GM23338 (cell line): ENCODE measurements around the gene CDH18. TPM values are rescaled to one million over a fixed set of nuclear protein-coding genes. Genes with fewer than 3 reads are reported as not detected.

Source experiments
- ATAC-seq: fragments of 200-7000 bp; cut with Tn5 transposase; 3 replicates; pipeline ENCODE4 v1.9.1; 2020
- DNase-seq: peaks from one replicate; pipeline ENCODE4 v3.0.0-alpha.2; 2015; ENCODE audit warnings: low spot score
- H2AFZ ChIP-seq: fragments of 200-600 bp; sonication (generic); 2 replicates; pipeline ENCODE4 v1.8.0; 2016; ENCODE audit warnings: antibody characterized with exemption, mild to moderate bottlenecking, moderate library complexity
- H3F3A ChIP-seq: fragments of 200-600 bp; sonication (generic); replicated peaks from 2 replicates; pipeline ENCODE4 v1.8.0; 2017; ENCODE audit warnings: antibody characterized with exemption, mixed run types, low read depth
- H3K27ac ChIP-seq: fragments of 200-600 bp; sonication (generic); 2 replicates; pipeline ENCODE4 v1.6.1; 2016; ENCODE audit warnings: low read depth
- H3K27me3 ChIP-seq: fragments of 200-600 bp; sonication (generic); 2 replicates; pipeline ENCODE4 v1.8.0; 2016; ENCODE audit warnings: mild to moderate bottlenecking, mixed run types, moderate library complexity; ENCODE audit not compliant: insufficient read depth
- H3K36me3 ChIP-seq: fragments of 200-600 bp; sonication (generic); 2 replicates; pipeline ENCODE4 v1.8.0; 2016; ENCODE audit warnings: mild to moderate bottlenecking; ENCODE audit not compliant: insufficient read depth
- H3K4me1 ChIP-seq: fragments of 200-600 bp; sonication (generic); 2 replicates; pipeline ENCODE4 v1.8.0; 2016; ENCODE audit warnings: mild to moderate bottlenecking, moderate library complexity; ENCODE audit not compliant: insufficient read depth
- H3K4me2 ChIP-seq: fragments of 200-600 bp; sonication (generic); 2 replicates; pipeline ENCODE4 v1.7.1; 2017; ENCODE audit warnings: mixed run types
- H3K4me3 ChIP-seq: fragments of 200-600 bp; sonication (generic); 2 replicates; pipeline ENCODE4 v1.6.1; 2016; ENCODE audit warnings: mixed run types
- H3K79me2 ChIP-seq: fragments of 200-600 bp; sonication (generic); replicated peaks from 2 replicates; pipeline ENCODE4 v1.8.0; 2017; ENCODE audit warnings: mild to moderate bottlenecking; ENCODE audit not compliant: insufficient read depth
- H3K9me2 ChIP-seq: fragments of 200-600 bp; sonication (generic); 2 replicates; pipeline ENCODE4 v1.8.0; 2017; ENCODE audit not compliant: insufficient read depth
- H4K20me1 ChIP-seq: fragments of 200-600 bp; sonication (generic); replicated peaks from 2 replicates; pipeline ENCODE4 v1.8.0; 2017; ENCODE audit warnings: mild to moderate bottlenecking; ENCODE audit not compliant: insufficient read depth
- H3K27ac Mint-ChIP-seq: 2 replicates; pipeline ENCODE4 v1.8.0; 2020; ENCODE audit warnings: inconsistent platforms, mild to moderate bottlenecking, moderate library complexity, mixed read lengths
- H3K27me3 Mint-ChIP-seq: 3 replicates; pipeline ENCODE4 v1.8.0; 2022; ENCODE audit warnings: low read depth, mild to moderate bottlenecking, moderate library complexity, mixed read lengths, inconsistent platforms; ENCODE audit not compliant: insufficient read depth, poor library complexity
- H3K36me3 Mint-ChIP-seq: 3 replicates; pipeline ENCODE4 v1.8.0; 2021; ENCODE audit warnings: low read depth, mild to moderate bottlenecking, inconsistent platforms, moderate library complexity, mixed read lengths
- H3K4me1 Mint-ChIP-seq: 3 replicates; pipeline ENCODE4 v1.8.0; 2020; ENCODE audit warnings: mild to moderate bottlenecking, inconsistent platforms, mixed read lengths
- H3K4me3 Mint-ChIP-seq: 3 replicates; pipeline ENCODE4 v1.8.0; 2021; ENCODE audit warnings: moderate library complexity, mild to moderate bottlenecking, inconsistent platforms, mixed read lengths
- H3K9me3 Mint-ChIP-seq: 3 replicates; pipeline ENCODE4 v1.8.0; 2020; ENCODE audit warnings: moderate library complexity, mild to moderate bottlenecking, inconsistent platforms, mixed read lengths
- CREB1 ChIP-seq: fragments of 250-450 bp; sonication (Bioruptor Pico); IDR thresholded peaks from 2 replicates; pipeline ENCODE4 v1.5.0; 2020; ENCODE audit warnings: low read depth, mild to moderate bottlenecking, moderate library complexity
- EZH2 ChIP-seq: fragments of 200-600 bp; sonication (generic); IDR thresholded peaks from one replicate; pipeline ENCODE4 v1.8.0; 2017; ENCODE audit warnings: antibody characterized with exemption, mild to moderate bottlenecking, low read depth; ENCODE audit not compliant: unreplicated experiment
- EZH2phosphoT487 ChIP-seq: fragments of 200-600 bp; sonication (generic); IDR thresholded peaks from one replicate; pipeline ENCODE4 v1.8.1; 2018; ENCODE audit warnings: antibody characterized with exemption; ENCODE audit not compliant: unreplicated experiment
- JUNB ChIP-seq: IDR thresholded peaks from one replicate; pipeline ENCODE4 v1.6.1; 2016; ENCODE audit warnings: antibody characterized with exemption; ENCODE audit not compliant: unreplicated experiment
- NANOG ChIP-seq: IDR thresholded peaks from 2 replicates; pipeline ENCODE4 v1.6.1; 2016; ENCODE audit warnings: antibody characterized with exemption, borderline replicate concordance
- POLR2AphosphoS5 ChIP-seq: IDR thresholded peaks from 2 replicates; pipeline ENCODE4 v1.6.1; 2016; ENCODE audit warnings: antibody characterized with exemption, low read depth
- STAT1 ChIP-seq: IDR thresholded peaks from one replicate; pipeline ENCODE4 v1.6.1; 2016; ENCODE audit warnings: antibody characterized with exemption; ENCODE audit not compliant: unreplicated experiment
- ZNF114 ChIP-seq: fragments of 250-450 bp; sonication (Bioruptor Pico); IDR thresholded peaks from 2 replicates; pipeline ENCODE4 v1.5.0; 2020; ENCODE audit warnings: mild to moderate bottlenecking, moderate library complexity
- ZNF331 ChIP-seq: fragments of 250-450 bp; sonication (Bioruptor Pico); IDR thresholded peaks from 2 replicates; pipeline ENCODE4 v1.5.0; 2020; ENCODE audit warnings: low read depth, mild to moderate bottlenecking, moderate library complexity
- polyA plus RNA-seq: library from polyadenylated mRNA; unstranded; fragments of >200 nt; fragmentation: Nextera tagmentation; extraction: Ambion mirVana; gene quantifications from 2 replicates; pipeline ENCODE4 v1.2.1, GENCODE V29; 2016
- total RNA-seq: library from RNA; depleted of rRNA; stranded (reverse); fragments of >200 nt; shearing (Covaris generic); gene quantifications from 2 replicates; pipeline ENCODE4 v1.2.3, GENCODE V29; 2014
- TF ChIP-seq, protein P1 (sequence below): IDR thresholded peaks from 2 replicates; pipeline ENCODE4 v1.6.1; 2016; ENCODE audit warnings: antibody characterized with exemption
- TF ChIP-seq, protein P2 (sequence below): fragments of 250-450 bp; sonication (Bioruptor Pico); IDR thresholded peaks from 2 replicates; pipeline ENCODE4 v1.5.0; 2020; ENCODE audit warnings: mild to moderate bottlenecking, moderate library complexity
- TF ChIP-seq, protein P3 (sequence below), 2 experiments: fragments of 200-600 bp in 1 of 2; sonication (generic) in 1 of 2; conservative IDR thresholded peaks; 2 replicates each; pipeline versions ENCODE4 v1.5.1 to v1.6.1; 2016 to 2017; ENCODE audit warnings: antibody characterized with exemption in 2 of 2, low read depth in 2 of 2, mild to moderate bottlenecking in 2 of 2, moderate library complexity in 1 of 2
- TF ChIP-seq, protein P4 (sequence below): IDR thresholded peaks from one replicate; pipeline ENCODE4 v1.6.1; 2018; ENCODE audit warnings: antibody characterized with exemption; ENCODE audit not compliant: unreplicated experiment

CDH18 gene
- total and polyA plus RNA-seq, 2 experiments from 2014 or later = 1.3 TPM; not detected in 1

DNA sequence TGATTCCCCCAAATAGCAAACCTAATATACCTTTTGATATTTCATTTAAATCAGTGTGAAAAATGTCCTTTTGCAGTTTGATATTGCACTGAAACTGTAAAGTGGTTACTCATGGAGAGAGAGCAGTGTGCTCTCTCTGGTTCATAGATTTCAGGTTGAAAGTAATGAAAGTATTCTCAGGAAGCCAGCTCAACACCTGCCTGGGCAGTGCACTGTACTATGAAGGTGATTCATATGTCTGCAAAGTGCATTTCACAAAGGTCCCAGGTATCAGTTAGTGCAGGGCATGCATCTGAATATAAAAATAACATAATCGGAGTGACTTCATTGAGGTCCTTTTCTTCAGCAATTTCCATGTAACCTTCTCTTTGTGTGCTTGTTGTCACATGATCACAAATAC, 274.3 kb downstream of the CDH18 start:
- Mint-ChIP-seq H3K4me3 (no peak overlapping the region), H3K27ac (no peak overlapping the region), H3K27me3 (no peaks in the 10 kb centered on the region), H3K4me1 (no peaks in the 10 kb centered on the region), H3K36me3 (peaks cover 7% of the 10 kb centered on the region; the same call in 2 of the 3 replicates), H3K9me3 (peaks cover 8% of the 10 kb centered on the region)
- H3K79me2 ChIP-seq = no peaks in the 10 kb centered on the region
- no peak overlapping the region for H3K27ac ChIP-seq
- H3K4me1 ChIP-seq = no peaks in the 10 kb centered on the region
- H3F3A ChIP-seq = no peaks in the 10 kb centered on the region
- H3K4me2 ChIP-seq = no peak overlapping the region
- no peaks in the 10 kb centered on the region for H4K20me1 ChIP-seq
- TF ChIP-seq, protein P1, sequence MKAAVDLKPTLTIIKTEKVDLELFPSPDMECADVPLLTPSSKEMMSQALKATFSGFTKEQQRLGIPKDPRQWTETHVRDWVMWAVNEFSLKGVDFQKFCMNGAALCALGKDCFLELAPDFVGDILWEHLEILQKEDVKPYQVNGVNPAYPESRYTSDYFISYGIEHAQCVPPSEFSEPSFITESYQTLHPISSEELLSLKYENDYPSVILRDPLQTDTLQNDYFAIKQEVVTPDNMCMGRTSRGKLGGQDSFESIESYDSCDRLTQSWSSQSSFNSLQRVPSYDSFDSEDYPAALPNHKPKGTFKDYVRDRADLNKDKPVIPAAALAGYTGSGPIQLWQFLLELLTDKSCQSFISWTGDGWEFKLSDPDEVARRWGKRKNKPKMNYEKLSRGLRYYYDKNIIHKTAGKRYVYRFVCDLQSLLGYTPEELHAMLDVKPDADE = no peak
- no peak for TF ChIP-seq ZNF114 (CRISPR knock-in tag)
- TF ChIP-seq, protein P2, sequence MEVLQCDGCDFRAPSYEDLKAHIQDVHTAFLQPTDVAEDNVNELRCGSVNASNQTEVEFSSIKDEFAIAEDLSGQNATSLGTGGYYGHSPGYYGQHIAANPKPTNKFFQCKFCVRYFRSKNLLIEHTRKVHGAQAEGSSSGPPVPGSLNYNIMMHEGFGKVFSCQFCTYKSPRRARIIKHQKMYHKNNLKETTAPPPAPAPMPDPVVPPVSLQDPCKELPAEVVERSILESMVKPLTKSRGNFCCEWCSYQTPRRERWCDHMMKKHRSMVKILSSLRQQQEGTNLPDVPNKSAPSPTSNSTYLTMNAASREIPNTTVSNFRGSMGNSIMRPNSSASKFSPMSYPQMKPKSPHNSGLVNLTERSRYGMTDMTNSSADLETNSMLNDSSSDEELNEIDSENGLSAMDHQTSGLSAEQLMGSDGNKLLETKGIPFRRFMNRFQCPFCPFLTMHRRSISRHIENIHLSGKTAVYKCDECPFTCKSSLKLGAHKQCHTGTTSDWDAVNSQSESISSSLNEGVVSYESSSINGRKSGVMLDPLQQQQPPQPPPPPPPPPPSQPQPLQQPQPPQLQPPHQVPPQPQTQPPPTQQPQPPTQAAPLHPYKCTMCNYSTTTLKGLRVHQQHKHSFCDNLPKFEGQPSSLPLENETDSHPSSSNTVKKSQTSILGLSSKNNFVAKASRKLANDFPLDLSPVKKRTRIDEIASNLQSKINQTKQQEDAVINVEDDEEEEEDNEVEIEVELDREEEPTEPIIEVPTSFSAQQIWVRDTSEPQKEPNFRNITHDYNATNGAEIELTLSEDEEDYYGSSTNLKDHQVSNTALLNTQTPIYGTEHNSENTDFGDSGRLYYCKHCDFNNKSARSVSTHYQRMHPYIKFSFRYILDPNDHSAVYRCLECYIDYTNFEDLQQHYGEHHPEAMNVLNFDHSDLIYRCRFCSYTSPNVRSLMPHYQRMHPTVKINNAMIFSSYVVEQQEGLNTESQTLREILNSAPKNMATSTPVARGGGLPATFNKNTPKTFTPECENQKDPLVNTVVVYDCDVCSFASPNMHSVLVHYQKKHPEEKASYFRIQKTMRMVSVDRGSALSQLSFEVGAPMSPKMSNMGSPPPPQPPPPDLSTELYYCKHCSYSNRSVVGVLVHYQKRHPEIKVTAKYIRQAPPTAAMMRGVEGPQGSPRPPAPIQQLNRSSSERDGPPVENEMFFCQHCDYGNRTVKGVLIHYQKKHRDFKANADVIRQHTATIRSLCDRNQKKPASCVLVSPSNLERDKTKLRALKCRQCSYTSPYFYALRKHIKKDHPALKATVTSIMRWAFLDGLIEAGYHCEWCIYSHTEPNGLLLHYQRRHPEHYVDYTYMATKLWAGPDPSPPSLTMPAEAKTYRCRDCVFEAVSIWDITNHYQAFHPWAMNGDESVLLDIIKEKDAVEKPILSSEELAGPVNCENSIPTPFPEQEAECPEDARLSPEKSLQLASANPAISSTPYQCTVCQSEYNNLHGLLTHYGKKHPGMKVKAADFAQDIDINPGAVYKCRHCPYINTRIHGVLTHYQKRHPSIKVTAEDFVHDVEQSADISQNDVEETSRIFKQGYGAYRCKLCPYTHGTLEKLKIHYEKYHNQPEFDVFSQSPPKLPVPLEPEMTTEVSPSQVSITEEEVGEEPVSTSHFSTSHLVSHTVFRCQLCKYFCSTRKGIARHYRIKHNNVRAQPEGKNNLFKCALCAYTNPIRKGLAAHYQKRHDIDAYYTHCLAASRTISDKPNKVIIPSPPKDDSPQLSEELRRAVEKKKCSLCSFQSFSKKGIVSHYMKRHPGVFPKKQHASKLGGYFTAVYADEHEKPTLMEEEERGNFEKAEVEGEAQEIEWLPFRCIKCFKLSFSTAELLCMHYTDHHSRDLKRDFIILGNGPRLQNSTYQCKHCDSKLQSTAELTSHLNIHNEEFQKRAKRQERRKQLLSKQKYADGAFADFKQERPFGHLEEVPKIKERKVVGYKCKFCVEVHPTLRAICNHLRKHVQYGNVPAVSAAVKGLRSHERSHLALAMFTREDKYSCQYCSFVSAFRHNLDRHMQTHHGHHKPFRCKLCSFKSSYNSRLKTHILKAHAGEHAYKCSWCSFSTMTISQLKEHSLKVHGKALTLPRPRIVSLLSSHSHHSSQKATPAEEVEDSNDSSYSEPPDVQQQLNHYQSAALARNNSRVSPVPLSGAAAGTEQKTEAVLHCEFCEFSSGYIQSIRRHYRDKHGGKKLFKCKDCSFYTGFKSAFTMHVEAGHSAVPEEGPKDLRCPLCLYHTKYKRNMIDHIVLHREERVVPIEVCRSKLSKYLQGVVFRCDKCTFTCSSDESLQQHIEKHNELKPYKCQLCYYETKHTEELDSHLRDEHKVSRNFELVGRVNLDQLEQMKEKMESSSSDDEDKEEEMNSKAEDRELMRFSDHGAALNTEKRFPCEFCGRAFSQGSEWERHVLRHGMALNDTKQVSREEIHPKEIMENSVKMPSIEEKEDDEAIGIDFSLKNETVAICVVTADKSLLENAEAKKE = no peak
- TF ChIP-seq POLR2AphosphoS5 = no peak
- no peak for TF ChIP-seq EZH2
- TF ChIP-seq CREB1 (CRISPR knock-in tag) = no peak
- no peak for TF ChIP-seq ZNF331
- TF ChIP-seq EZH2phosphoT487 = no peak
- TF ChIP-seq JUNB = no peak
- TF ChIP-seq, protein P3, sequence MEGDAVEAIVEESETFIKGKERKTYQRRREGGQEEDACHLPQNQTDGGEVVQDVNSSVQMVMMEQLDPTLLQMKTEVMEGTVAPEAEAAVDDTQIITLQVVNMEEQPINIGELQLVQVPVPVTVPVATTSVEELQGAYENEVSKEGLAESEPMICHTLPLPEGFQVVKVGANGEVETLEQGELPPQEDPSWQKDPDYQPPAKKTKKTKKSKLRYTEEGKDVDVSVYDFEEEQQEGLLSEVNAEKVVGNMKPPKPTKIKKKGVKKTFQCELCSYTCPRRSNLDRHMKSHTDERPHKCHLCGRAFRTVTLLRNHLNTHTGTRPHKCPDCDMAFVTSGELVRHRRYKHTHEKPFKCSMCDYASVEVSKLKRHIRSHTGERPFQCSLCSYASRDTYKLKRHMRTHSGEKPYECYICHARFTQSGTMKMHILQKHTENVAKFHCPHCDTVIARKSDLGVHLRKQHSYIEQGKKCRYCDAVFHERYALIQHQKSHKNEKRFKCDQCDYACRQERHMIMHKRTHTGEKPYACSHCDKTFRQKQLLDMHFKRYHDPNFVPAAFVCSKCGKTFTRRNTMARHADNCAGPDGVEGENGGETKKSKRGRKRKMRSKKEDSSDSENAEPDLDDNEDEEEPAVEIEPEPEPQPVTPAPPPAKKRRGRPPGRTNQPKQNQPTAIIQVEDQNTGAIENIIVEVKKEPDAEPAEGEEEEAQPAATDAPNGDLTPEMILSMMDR (conservative IDR thresholded peaks at IDR 0.05; ENCODE audit: low read depth in 2 of 2) = no peak
- TF ChIP-seq, protein P4, sequence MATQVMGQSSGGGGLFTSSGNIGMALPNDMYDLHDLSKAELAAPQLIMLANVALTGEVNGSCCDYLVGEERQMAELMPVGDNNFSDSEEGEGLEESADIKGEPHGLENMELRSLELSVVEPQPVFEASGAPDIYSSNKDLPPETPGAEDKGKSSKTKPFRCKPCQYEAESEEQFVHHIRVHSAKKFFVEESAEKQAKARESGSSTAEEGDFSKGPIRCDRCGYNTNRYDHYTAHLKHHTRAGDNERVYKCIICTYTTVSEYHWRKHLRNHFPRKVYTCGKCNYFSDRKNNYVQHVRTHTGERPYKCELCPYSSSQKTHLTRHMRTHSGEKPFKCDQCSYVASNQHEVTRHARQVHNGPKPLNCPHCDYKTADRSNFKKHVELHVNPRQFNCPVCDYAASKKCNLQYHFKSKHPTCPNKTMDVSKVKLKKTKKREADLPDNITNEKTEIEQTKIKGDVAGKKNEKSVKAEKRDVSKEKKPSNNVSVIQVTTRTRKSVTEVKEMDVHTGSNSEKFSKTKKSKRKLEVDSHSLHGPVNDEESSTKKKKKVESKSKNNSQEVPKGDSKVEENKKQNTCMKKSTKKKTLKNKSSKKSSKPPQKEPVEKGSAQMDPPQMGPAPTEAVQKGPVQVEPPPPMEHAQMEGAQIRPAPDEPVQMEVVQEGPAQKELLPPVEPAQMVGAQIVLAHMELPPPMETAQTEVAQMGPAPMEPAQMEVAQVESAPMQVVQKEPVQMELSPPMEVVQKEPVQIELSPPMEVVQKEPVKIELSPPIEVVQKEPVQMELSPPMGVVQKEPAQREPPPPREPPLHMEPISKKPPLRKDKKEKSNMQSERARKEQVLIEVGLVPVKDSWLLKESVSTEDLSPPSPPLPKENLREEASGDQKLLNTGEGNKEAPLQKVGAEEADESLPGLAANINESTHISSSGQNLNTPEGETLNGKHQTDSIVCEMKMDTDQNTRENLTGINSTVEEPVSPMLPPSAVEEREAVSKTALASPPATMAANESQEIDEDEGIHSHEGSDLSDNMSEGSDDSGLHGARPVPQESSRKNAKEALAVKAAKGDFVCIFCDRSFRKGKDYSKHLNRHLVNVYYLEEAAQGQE = no peak
- TF ChIP-seq NANOG = no peak
- TF ChIP-seq STAT1 = no peak
- H3K27me3 ChIP-seq = no peaks in the 10 kb centered on the region
- no peak for ATAC-seq
- H3K36me3 ChIP-seq = peaks cover 5% of the 10 kb centered on the region; the same call in 1 of the 2 replicates
- H3K4me3 ChIP-seq = no peak overlapping the region
- DNase-seq = no peak
- H2AFZ ChIP-seq = peak overlapping the region; percentile 48; the same call in 1 of the 2 replicates
- no peaks in the 10 kb centered on the region for H3K9me2 ChIP-seq
